WTC11 (cell line): Measurements from ENCODE around the gene CST6. TPM values are rescaled to one million over a fixed set of nuclear protein-coding genes. Genes with fewer than 3 reads are reported as not detected.

ENCODE experiments used
- ATAC-seq: fragments of 200-7000 bp; cut with Tn5 transposase; 2 replicates; pipeline ENCODE4 v1.10.0; 2021; ENCODE audit warnings: mild to moderate bottlenecking, moderate library complexity
- CTCF ChIA-PET: fragments of 300-600 bp; sonication (Branson Sonifier 250); formaldehyde crosslinking; loops from one replicate; lab custom pipeline; 2021; ENCODE audit warnings: antibody characterized with exemption; lab: Charles Lee
- POLR2A ChIA-PET: fragments of 350-600 bp; sonication (Branson Sonifier 250); formaldehyde crosslinking; loops from one replicate; lab custom pipeline; 2021; ENCODE audit warnings: antibody characterized with exemption; lab: Charles Lee
- DNase-seq: peaks from one replicate; pipeline ENCODE4 v3.0.0; 2021; ENCODE audit warnings: low spot score
- H3K27ac Mint-ChIP-seq: 2 replicates; pipeline ENCODE4 v1.8.0; 2021; ENCODE audit warnings: mixed read lengths
- H3K27me3 Mint-ChIP-seq: 2 replicates; pipeline ENCODE4 v1.8.0; 2021; ENCODE audit warnings: low read depth, mild to moderate bottlenecking, moderate library complexity, mixed read lengths
- H3K36me3 Mint-ChIP-seq: 2 replicates; pipeline ENCODE4 v1.8.0; 2021; ENCODE audit warnings: mixed read lengths
- H3K4me1 Mint-ChIP-seq: 2 replicates; pipeline ENCODE4 v1.8.0; 2022; ENCODE audit warnings: mixed read lengths
- H3K4me3 Mint-ChIP-seq: 2 replicates; pipeline ENCODE4 v1.8.0; 2021; ENCODE audit warnings: mild to moderate bottlenecking, moderate library complexity, mixed read lengths
- H3K9me3 Mint-ChIP-seq: 2 replicates; pipeline ENCODE4 v1.8.0; 2021; ENCODE audit warnings: mixed read lengths
- ATF1 ChIP-seq: sonication (generic); formaldehyde crosslinking; IDR thresholded peaks from 2 replicates; pipeline ENCODE4 v1.8.1; 2023; ENCODE audit warnings: mild to moderate bottlenecking, moderate library complexity, missing genetic modification reagents
- ETV6 ChIP-seq: sonication (generic); formaldehyde crosslinking; IDR thresholded peaks from 2 replicates; pipeline ENCODE4 v1.8.1; 2022; ENCODE audit warnings: mild to moderate bottlenecking, missing genetic modification reagents
- FOXJ3 ChIP-seq: sonication (generic); formaldehyde crosslinking; IDR thresholded peaks from 2 replicates; pipeline ENCODE4 v1.9.0; 2021; ENCODE audit warnings: missing genetic modification reagents, mild to moderate bottlenecking, borderline replicate concordance
- GRHL2 ChIP-seq: fragments of 250-450 bp; sonication (Bioruptor Pico); IDR thresholded peaks from 2 replicates; pipeline ENCODE4 v1.8.0; 2022; ENCODE audit warnings: mild to moderate bottlenecking, moderate library complexity; ENCODE audit not compliant: insufficient replicate concordance, severe bottlenecking
- KAT7 ChIP-seq: sonication (generic); formaldehyde crosslinking; IDR thresholded peaks from 2 replicates; pipeline ENCODE4 v1.8.1; 2023; ENCODE audit warnings: missing genetic modification reagents, mild to moderate bottlenecking, borderline replicate concordance
- NFYB ChIP-seq: sonication (generic); formaldehyde crosslinking; conservative IDR thresholded peaks from 2 replicates; pipeline ENCODE4 v1.8.0; 2022; ENCODE audit warnings: low read depth, missing genetic modification reagents
- SMAD3 ChIP-seq: sonication (generic); formaldehyde crosslinking; IDR thresholded peaks from 2 replicates; pipeline ENCODE4 v1.8.0; 2022; ENCODE audit warnings: missing genetic modification reagents, mild to moderate bottlenecking, borderline replicate concordance
- TP53 ChIP-seq: sonication (generic); formaldehyde crosslinking; IDR thresholded peaks from 2 replicates; pipeline ENCODE4 v1.8.1; 2023; ENCODE audit warnings: mild to moderate bottlenecking, missing genetic modification reagents
- ZBTB21 ChIP-seq: sonication (generic); formaldehyde crosslinking; IDR thresholded peaks from 2 replicates; pipeline ENCODE4 v1.8.1; 2023; ENCODE audit warnings: mild to moderate bottlenecking, missing genetic modification reagents, borderline replicate concordance
- ZNF121 ChIP-seq: sonication (generic); formaldehyde crosslinking; IDR thresholded peaks from 2 replicates; pipeline ENCODE4 v1.8.0; 2023; ENCODE audit warnings: missing genetic modification reagents
- ZNF423 ChIP-seq: fragments of 250-450 bp; sonication (Bioruptor Pico); IDR thresholded peaks from 2 replicates; pipeline ENCODE4 v2.1.2; 2022; ENCODE audit warnings: mild to moderate bottlenecking, moderate library complexity
- ZNF671 ChIP-seq: fragments of 250-450 bp; sonication (Bioruptor Pico); IDR thresholded peaks from 2 replicates; pipeline ENCODE4 v1.8.0; 2021; ENCODE audit warnings: mild to moderate bottlenecking
- total RNA-seq: library from RNA; stranded (reverse); gene quantifications from 3 replicates; pipeline ENCODE4 v1.2.3, GENCODE V29; 2021
- TF ChIP-seq, protein P1 (sequence below): sonication (generic); formaldehyde crosslinking; IDR thresholded peaks from 2 replicates; pipeline ENCODE4 v1.8.1; 2022; ENCODE audit warnings: low read depth, missing genetic modification reagents, borderline replicate concordance
- TF ChIP-seq, protein P2 (sequence below): sonication (generic); formaldehyde crosslinking; IDR thresholded peaks from 2 replicates; pipeline ENCODE4 v1.8.0; 2022; ENCODE audit warnings: mild to moderate bottlenecking, missing genetic modification reagents
- TF ChIP-seq, protein P3 (sequence below): sonication (generic); formaldehyde crosslinking; IDR thresholded peaks from 2 replicates; pipeline ENCODE4 v1.8.1; 2023; ENCODE audit warnings: mild to moderate bottlenecking, moderate library complexity, missing genetic modification reagents
- TF ChIP-seq, protein P4 (sequence below): fragments of 250-450 bp; sonication (Bioruptor Pico); IDR thresholded peaks from 2 replicates; pipeline ENCODE4 v1.9.0; 2021; ENCODE audit warnings: mild to moderate bottlenecking
- TF ChIP-seq, protein P5 (sequence below): sonication (generic); formaldehyde crosslinking; IDR thresholded peaks from 2 replicates; pipeline ENCODE4 v1.8.1; 2022; ENCODE audit warnings: mild to moderate bottlenecking, moderate library complexity, missing genetic modification reagents
- TF ChIP-seq, protein P6 (sequence below): sonication (generic); formaldehyde crosslinking; IDR thresholded peaks from 2 replicates; pipeline ENCODE4 v1.8.0; 2023; ENCODE audit warnings: missing genetic modification reagents
- TF ChIP-seq, protein P7 (sequence below): sonication (generic); formaldehyde crosslinking; IDR thresholded peaks from 2 replicates; pipeline ENCODE4 v1.8.1; 2023; ENCODE audit warnings: mild to moderate bottlenecking, missing genetic modification reagents, borderline replicate concordance

The CST6 gene
- total RNA-seq, 1 experiment from 2014 or later: 0.72 TPM

DNA sequence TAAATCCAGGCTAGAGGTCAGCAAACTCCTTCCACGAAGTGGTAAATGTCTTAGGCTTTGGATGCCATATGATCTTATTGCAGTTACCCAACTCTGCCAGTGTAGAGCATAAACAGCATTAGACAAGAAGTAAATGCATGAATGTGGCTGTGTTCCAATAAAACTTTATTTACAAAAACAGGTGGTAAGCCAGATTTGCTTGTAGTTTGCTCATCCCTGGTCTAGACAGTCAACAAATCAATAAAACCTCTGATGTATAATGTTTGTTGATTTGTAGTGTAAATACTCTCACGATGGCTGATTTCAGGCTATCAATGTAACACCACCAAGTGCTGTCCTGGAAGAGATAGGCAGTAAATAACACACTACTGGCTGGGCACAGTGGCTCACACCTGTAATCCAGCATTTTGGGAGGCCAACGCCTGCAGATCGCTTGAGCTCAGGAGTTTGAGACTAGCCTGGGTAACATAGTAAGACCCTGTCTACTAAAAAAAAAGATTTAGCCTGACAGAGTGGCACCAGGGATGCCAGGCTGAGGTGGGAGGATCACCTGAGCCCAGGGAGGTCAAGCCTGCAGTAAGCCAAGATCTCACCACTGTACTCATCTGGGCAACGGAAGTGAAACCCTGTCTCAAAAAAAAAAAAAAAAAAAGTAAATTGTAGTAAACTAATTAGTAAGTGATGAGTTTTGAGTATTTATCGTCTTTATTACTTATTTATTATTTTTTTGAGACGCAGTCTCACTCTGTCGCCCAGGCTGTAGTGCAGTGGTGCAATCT lies 21.3 kb downstream of the CST6 start:
- ChIA-PET CTCF (interaction anchor here (1.0 kb wide), 1 partner anchor 12 kb away, joined by 3 read pairs; no protein-coding TSS in a partner anchor), POLR2A (no interaction called here)
- no peaks in the 10 kb centered on the region for H3K4me1 Mint-ChIP-seq
- TF ChIP-seq ZNF121 (CRISPR knock-in tag) (no peak), ZNF671 (CRISPR knock-in tag) (no peak), TP53 (no peak), KAT7 (CRISPR knock-in tag) (no peak), GRHL2 (CRISPR knock-in tag) (no peak), ATF1 (CRISPR knock-in tag) (no peak)
- TF ChIP-seq, protein P1, sequence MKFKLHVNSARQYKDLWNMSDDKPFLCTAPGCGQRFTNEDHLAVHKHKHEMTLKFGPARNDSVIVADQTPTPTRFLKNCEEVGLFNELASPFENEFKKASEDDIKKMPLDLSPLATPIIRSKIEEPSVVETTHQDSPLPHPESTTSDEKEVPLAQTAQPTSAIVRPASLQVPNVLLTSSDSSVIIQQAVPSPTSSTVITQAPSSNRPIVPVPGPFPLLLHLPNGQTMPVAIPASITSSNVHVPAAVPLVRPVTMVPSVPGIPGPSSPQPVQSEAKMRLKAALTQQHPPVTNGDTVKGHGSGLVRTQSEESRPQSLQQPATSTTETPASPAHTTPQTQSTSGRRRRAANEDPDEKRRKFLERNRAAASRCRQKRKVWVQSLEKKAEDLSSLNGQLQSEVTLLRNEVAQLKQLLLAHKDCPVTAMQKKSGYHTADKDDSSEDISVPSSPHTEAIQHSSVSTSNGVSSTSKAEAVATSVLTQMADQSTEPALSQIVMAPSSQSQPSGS: no peak
- TF ChIP-seq, protein P2, sequence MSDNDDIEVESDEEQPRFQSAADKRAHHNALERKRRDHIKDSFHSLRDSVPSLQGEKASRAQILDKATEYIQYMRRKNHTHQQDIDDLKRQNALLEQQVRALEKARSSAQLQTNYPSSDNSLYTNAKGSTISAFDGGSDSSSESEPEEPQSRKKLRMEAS (CRISPR knock-in tag): no peak
- TF ChIP-seq, protein P3, sequence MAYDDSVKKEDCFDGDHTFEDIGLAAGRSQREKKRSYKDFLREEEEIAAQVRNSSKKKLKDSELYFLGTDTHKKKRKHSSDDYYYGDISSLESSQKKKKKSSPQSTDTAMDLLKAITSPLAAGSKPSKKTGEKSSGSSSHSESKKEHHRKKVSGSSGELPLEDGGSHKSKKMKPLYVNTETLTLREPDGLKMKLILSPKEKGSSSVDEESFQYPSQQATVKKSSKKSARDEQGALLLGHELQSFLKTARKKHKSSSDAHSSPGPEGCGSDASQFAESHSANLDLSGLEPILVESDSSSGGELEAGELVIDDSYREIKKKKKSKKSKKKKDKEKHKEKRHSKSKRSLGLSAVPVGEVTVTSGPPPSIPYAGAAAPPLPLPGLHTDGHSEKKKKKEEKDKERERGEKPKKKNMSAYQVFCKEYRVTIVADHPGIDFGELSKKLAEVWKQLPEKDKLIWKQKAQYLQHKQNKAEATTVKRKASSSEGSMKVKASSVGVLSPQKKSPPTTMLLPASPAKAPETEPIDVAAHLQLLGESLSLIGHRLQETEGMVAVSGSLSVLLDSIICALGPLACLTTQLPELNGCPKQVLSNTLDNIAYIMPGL (CRISPR knock-in tag): no peak
- TF ChIP-seq, protein P4, sequence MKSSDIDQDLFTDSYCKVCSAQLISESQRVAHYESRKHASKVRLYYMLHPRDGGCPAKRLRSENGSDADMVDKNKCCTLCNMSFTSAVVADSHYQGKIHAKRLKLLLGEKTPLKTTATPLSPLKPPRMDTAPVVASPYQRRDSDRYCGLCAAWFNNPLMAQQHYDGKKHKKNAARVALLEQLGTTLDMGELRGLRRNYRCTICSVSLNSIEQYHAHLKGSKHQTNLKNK (CRISPR knock-in tag): no peak
- H3K36me3 Mint-ChIP-seq: peaks cover 12% of the 10 kb centered on the region
- no peak for ATAC-seq
- peaks cover 19% of the 10 kb centered on the region for H3K9me3 Mint-ChIP-seq
- H3K27me3 Mint-ChIP-seq: peaks cover 28% of the 10 kb centered on the region
- no peak overlapping the region for H3K27ac Mint-ChIP-seq
- no peak for DNase-seq
- no peak overlapping the region for H3K4me3 Mint-ChIP-seq

DNA sequence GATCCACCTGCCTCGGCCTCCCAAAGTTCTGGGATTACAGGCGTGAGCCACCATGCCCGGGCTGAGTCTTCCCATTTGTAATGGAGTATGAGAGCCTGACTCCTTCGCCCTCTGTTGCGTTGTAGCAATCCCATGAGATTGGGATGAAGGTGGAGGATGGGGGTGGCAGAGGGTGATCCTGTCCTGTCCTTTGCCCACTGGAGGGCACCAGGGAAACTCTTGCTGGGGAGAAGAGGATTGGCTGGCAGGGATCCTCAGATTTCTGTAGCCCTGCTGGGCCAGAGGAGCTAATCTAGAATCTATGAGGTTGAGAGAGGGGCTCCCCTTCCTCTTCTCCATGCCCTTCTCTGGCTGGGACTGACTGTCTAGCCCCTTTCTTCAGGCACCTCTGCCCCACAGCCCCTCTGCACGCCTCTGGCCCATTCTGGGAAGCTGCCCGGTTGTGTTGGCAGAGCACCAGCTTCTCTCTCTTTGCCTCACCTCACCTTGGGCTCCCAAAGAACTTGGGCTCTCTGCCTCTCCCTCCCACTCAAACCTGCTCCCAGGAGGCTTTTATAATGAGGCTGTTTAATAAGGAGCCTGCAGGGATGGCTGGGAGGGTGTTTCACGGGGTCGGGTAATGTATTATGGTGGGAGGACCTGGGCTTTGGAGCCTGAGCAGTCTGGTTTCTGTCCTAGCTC lies 24.0 kb downstream of the CST6 start:
- Mint-ChIP-seq H3K4me1 (no peaks in the 10 kb centered on the region), H3K4me3 (no peak overlapping the region), H3K36me3 (peaks cover 12% of the 10 kb centered on the region), H3K9me3 (peaks cover 19% of the 10 kb centered on the region), H3K27me3 (peaks cover 22% of the 10 kb centered on the region), H3K27ac (no peak overlapping the region)
- ChIA-PET CTCF (interaction anchor here (1.8 to 2.5 kb wide), 2 partner anchors 9 to 13 kb away, joined by 6 to 21 read pairs; no protein-coding TSS in a partner anchor), POLR2A (no interaction called here)
- no peak for DNase-seq
- TF ChIP-seq, protein P2 (CRISPR knock-in tag): no peak
- TF ChIP-seq, protein P5, sequence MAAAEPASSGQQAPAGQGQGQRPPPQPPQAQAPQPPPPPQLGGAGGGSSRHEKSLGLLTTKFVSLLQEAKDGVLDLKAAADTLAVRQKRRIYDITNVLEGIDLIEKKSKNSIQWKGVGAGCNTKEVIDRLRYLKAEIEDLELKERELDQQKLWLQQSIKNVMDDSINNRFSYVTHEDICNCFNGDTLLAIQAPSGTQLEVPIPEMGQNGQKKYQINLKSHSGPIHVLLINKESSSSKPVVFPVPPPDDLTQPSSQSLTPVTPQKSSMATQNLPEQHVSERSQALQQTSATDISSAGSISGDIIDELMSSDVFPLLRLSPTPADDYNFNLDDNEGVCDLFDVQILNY (CRISPR knock-in tag): no peak
- no peak for ATAC-seq

DNA sequence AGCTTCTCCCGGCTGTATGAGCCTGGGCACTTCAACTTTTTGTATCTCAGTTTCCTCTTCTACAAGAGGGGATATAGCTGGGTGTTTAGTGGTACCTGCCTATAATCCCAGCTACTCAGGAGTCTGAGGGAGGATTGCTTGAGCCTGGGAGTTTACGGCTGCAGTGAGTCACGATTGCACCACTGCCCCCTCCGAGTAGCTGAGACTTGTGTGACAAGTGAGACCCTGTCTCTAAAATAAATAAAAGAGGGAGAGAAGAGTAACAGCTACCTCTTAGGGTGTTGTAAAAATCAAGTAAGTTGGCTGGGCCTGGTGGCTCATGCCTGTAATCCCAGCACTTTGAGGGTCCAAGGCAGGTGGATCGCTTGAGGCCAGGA lies 24.5 kb downstream of the CST6 start:
- CTCF ChIA-PET: interaction anchor here (1.8 to 2.5 kb wide), 2 partner anchors 9 to 14 kb away, joined by 6 to 21 read pairs; no protein-coding TSS in a partner anchor
- peaks cover 19% of the 10 kb centered on the region for H3K9me3 Mint-ChIP-seq
- DNase-seq: no peak
- peaks cover 16% of the 10 kb centered on the region for H3K36me3 Mint-ChIP-seq
- POLR2A ChIA-PET: no interaction called here
- H3K4me1 Mint-ChIP-seq: no peaks in the 10 kb centered on the region
- no peak for ATAC-seq
- no peak overlapping the region for H3K4me3 Mint-ChIP-seq
- peaks cover 22% of the 10 kb centered on the region for H3K27me3 Mint-ChIP-seq
- no peak overlapping the region for H3K27ac Mint-ChIP-seq
- no peak for TF ChIP-seq ZNF671 (CRISPR knock-in tag)
- TF ChIP-seq GRHL2 (CRISPR knock-in tag): no peak
- TF ChIP-seq, protein P6, sequence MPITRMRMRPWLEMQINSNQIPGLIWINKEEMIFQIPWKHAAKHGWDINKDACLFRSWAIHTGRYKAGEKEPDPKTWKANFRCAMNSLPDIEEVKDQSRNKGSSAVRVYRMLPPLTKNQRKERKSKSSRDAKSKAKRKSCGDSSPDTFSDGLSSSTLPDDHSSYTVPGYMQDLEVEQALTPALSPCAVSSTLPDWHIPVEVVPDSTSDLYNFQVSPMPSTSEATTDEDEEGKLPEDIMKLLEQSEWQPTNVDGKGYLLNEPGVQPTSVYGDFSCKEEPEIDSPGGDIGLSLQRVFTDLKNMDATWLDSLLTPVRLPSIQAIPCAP: no peak
- TF ChIP-seq FOXJ3 (CRISPR knock-in tag): no peak
- TF ChIP-seq SMAD3 (CRISPR knock-in tag): no peak
- no peak for TF ChIP-seq ZNF423
- TF ChIP-seq ETV6 (CRISPR knock-in tag): no peak
- no peak for TF ChIP-seq NFYB (CRISPR knock-in tag)
- TF ChIP-seq, protein P7, sequence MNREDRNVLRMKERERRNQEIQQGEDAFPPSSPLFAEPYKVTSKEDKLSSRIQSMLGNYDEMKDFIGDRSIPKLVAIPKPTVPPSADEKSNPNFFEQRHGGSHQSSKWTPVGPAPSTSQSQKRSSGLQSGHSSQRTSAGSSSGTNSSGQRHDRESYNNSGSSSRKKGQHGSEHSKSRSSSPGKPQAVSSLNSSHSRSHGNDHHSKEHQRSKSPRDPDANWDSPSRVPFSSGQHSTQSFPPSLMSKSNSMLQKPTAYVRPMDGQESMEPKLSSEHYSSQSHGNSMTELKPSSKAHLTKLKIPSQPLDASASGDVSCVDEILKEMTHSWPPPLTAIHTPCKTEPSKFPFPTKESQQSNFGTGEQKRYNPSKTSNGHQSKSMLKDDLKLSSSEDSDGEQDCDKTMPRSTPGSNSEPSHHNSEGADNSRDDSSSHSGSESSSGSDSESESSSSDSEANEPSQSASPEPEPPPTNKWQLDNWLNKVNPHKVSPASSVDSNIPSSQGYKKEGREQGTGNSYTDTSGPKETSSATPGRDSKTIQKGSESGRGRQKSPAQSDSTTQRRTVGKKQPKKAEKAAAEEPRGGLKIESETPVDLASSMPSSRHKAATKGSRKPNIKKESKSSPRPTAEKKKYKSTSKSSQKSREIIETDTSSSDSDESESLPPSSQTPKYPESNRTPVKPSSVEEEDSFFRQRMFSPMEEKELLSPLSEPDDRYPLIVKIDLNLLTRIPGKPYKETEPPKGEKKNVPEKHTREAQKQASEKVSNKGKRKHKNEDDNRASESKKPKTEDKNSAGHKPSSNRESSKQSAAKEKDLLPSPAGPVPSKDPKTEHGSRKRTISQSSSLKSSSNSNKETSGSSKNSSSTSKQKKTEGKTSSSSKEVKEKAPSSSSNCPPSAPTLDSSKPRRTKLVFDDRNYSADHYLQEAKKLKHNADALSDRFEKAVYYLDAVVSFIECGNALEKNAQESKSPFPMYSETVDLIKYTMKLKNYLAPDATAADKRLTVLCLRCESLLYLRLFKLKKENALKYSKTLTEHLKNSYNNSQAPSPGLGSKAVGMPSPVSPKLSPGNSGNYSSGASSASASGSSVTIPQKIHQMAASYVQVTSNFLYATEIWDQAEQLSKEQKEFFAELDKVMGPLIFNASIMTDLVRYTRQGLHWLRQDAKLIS (CRISPR knock-in tag): no peak
- no peak for TF ChIP-seq ZBTB21 (CRISPR knock-in tag)
